NCI-H748 (cell line): ENCODE data around the gene CHD5.

Source experiments
- DNase-seq: peaks from one replicate; lab custom pipeline; 2025; ENCODE audit not compliant: unreplicated experiment; lab: John Stamatoyannopoulos, UW

The CHD5 gene

GRCh38 chr1:6134741-6135510 lies 45.2 kb downstream of the CHD5 start:
- no peak for DNase-seq

- DNase-seq, result no peak
Measured at GRCh38 chr1:6134206-6134605, 45.9 kb downstream of the CHD5 start.

- no peak for DNase-seq
Measured at GRCh38 chr1:6133146-6133895, 46.8 kb downstream of the CHD5 start.

GRCh38 chr1:6131561-6131960 lies 48.6 kb downstream of the CHD5 start:
- no peak for DNase-seq

- no peak for DNase-seq
Measured at GRCh38 chr1:6130596-6130995, 49.5 kb downstream of the CHD5 start.

GRCh38 chr1:6130036-6130435 lies 50.1 kb downstream of the CHD5 start:
- no peak for DNase-seq

- DNase-seq, result no peak
Measured at GRCh38 chr1:6129313-6129712, 50.8 kb downstream of the CHD5 start.

- DNase-seq, result no peak
Measured at GRCh38 chr1:6128276-6129081, 51.6 kb downstream of the CHD5 start.

GRCh38 chr1:6127587-6128163 lies 52.4 kb downstream of the CHD5 start:
- peak; percentile 41 for DNase-seq

- no peak for DNase-seq
Measured at GRCh38 chr1:6126521-6127067, 53.5 kb downstream of the CHD5 start.

GRCh38 chr1:6126028-6126427 lies 54.1 kb downstream of the CHD5 start:
- DNase-seq, result no peak

GRCh38 chr1:6125366-6125765 lies 54.8 kb downstream of the CHD5 start:
- DNase-seq, result no peak

GRCh38 chr1:6124746-6125365 lies 55.3 kb downstream of the CHD5 start:
- DNase-seq, result no peak

GRCh38 chr1:6124341-6124740 lies 55.8 kb downstream of the CHD5 start:
- no peak for DNase-seq

GRCh38 chr1:6123816-6124215 lies 56.3 kb downstream of the CHD5 start:
- DNase-seq, result no peak

- DNase-seq, result no peak
Measured at GRCh38 chr1:6123083-6123482, 57.0 kb downstream of the CHD5 start.

- DNase-seq, result no peak
Measured at GRCh38 chr1:6121651-6122370, 58.3 kb downstream of the CHD5 start.

GRCh38 chr1:6121021-6121421 lies 59.1 kb downstream of the CHD5 start:
- no peak for DNase-seq

GRCh38 chr1:6118415-6118814 lies 61.7 kb downstream of the CHD5 start:
- no peak for DNase-seq

- no peak for DNase-seq
Measured at GRCh38 chr1:6117624-6118023, 62.5 kb downstream of the CHD5 start.
